ENCODE measurements around the gene CREB5. TPM values are rescaled to one million over a fixed set of nuclear protein-coding genes. Genes with fewer than 3 reads are reported as not detected.
A peak's percentile ranks its signal among the peaks of the same experiment; 100 is the strongest.

Gene CREB5
- total and polyA plus RNA-seq, 11 donors = 7.6 to 38.7 (median 15.2) TPM

DNA sequence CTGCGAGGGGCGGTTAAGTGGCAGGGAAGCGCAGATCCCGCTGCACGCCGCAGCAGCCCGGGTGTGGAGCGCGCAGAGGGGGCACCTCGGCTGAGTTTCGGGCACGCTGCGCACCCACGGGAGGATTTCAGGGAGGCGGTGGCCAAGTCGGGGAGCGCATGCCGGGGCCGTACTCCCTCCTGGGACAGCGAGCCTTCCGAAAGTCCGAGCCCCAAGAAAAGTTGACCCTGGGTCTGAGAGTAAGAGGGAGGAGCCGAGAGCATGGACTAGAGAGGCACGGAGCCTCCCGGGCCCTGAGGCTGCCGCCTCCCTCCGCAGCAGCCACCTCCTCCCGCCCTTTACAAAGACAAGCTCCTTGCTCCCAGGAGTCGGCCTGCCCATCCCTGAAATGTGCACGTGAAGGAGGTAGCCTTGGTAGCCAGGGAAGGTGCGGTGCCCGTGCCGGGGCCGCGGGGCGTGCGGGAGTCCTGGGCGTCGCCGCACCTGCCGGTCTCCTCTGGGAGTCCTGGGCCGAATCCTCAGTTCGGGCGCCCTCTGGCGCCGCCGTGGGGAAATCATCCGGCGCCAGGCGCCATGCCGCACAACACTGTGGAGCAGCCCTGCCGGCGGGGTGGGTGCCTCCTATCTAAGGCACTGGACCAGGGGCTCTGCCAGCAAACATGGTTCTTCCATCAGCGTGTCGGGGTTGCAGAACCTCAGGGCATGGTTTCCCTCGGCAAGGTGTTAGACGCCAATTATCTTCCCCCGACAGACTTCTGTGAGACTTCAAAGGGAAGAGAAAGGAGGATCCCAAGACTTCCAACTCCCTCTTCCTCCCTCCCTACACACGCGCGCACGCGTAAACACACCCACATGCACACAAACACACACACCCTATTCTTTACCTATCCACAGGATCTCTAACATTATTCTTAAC lies 441.8 kb downstream of the CREB5 start:
- TF ChIP-seq, protein P1, sequence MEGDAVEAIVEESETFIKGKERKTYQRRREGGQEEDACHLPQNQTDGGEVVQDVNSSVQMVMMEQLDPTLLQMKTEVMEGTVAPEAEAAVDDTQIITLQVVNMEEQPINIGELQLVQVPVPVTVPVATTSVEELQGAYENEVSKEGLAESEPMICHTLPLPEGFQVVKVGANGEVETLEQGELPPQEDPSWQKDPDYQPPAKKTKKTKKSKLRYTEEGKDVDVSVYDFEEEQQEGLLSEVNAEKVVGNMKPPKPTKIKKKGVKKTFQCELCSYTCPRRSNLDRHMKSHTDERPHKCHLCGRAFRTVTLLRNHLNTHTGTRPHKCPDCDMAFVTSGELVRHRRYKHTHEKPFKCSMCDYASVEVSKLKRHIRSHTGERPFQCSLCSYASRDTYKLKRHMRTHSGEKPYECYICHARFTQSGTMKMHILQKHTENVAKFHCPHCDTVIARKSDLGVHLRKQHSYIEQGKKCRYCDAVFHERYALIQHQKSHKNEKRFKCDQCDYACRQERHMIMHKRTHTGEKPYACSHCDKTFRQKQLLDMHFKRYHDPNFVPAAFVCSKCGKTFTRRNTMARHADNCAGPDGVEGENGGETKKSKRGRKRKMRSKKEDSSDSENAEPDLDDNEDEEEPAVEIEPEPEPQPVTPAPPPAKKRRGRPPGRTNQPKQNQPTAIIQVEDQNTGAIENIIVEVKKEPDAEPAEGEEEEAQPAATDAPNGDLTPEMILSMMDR (IDR thresholded peaks at IDR 0.05) = peak; percentile 71 to 97 (median 92)
- no peak for TF ChIP-seq POLR2A (IDR thresholded peaks at IDR 0.05)
- no peaks in the 10 kb centered on the region for H3K9me3 ChIP-seq
- peak overlapping the region in 1 of 12 donors; percentile 4 for H3K27ac ChIP-seq
- H3K36me3 ChIP-seq = no peaks in the 10 kb centered on the region
- intact Hi-C loops (cut with DNase I) = loop anchor here (1.0 to 10.0 kb wide), 20 partner anchors 155 to 559 kb away; no protein-coding TSS in a partner anchor
- ATAC-seq (peak; percentile 91 to 99 (median 99)), DNase-seq (peak; percentile 74 to 91 (median 83))
- H3K4me3 ChIP-seq = peak overlapping the region; percentile 27 to 67 (median 60)
- 5 to 9% (median 7%) methylated on average over 35 to 63 of the region's 63 CpGs for WGBS, 4 donors
- peaks cover 0 to 14% (median 6%) of the 10 kb centered on the region in 12 donors for H3K4me1 ChIP-seq
- H3K27me3 ChIP-seq = peaks cover 0 to 23% (median 0%) of the 10 kb centered on the region in 9 donors

DNA sequence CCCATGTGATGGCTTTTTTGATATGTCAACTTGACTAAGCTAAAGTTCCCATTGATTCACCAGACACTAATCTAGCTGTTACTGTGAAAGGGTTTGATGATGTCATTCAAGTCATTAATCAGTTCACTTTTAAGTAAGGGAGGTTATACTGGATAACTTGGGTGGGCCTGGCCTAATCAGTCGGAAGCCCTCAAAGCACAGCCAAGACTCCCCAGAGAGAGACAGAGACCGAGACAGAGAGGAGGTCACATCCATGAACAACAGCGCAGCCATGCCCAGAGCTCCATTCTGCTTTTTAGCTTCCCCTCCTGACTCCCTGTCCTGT lies 442.4 kb downstream of the CREB5 start:
- TF ChIP-seq, protein P1 (IDR thresholded peaks at IDR 0.05) = no peak
- no peak for TF ChIP-seq POLR2A (IDR thresholded peaks at IDR 0.05)
- peaks cover 0 to 23% (median 0%) of the 10 kb centered on the region in 9 donors for H3K27me3 ChIP-seq
- peak overlapping the region in 6 of 12 donors; percentile 58 to 66 (median 60) for H3K4me3 ChIP-seq
- intact Hi-C loops (cut with DNase I) = loop anchor here (1.0 to 10.0 kb wide), 20 partner anchors 156 to 560 kb away; no protein-coding TSS in a partner anchor
- 92 to 97% (median 95%) methylated on average over 3 of the region's 3 CpGs for WGBS, 4 donors
- H3K27ac ChIP-seq = no peak overlapping the region
- peak in 1 of 4 donors; percentile 3 for ATAC-seq
- H3K9me3 ChIP-seq = no peaks in the 10 kb centered on the region
- H3K36me3 ChIP-seq = no peaks in the 10 kb centered on the region
- H3K4me1 ChIP-seq = peaks cover 0 to 14% (median 6%) of the 10 kb centered on the region in 12 donors
- no peak for DNase-seq

DNA sequence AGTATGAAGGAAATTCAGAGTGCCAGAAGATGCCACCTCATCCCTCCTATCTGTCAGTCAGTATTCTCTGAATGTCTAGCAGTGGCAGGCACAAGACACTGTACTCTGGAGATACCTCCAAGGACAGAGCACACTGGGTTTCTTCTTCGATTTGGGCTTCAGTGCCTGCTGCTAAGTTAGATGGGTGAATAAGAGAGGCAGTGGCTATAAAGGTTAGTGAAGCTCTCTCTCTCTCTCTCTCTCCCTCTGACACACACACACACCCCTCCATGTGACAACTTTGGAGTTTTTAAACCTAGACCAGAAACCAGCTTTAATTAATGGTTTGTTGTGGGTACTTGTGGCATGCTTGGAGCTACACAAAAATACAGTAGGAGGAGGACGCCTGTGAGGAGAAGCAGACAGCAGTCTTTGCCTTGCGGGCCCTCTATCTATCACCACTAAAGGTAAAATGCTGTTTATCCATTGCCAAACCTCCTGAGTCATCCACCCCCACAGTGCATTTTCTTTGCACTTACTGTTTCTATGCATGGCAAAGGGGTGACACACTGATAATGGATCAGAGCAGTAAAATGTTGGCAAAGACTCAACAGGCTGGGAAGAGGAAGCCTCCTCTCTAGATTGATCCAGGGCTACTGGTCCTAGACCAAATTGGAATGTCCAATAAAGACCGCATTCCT lies 443.4 kb downstream of the CREB5 start:
- intact Hi-C loops (cut with DNase I) = loop anchor here in 9 of 10 donors (2.0 to 10.0 kb wide), 11 partner anchors 157 to 561 kb away; no protein-coding TSS in a partner anchor
- WGBS, 4 donors = 95 to 98% (median 96%) methylated on average over 4 of the region's 4 CpGs

More for the DNA sequence above, 443.4 kb downstream of the CREB5 start:
- Histone ChIP-seq H3K36me3 (no peaks in the 10 kb centered on the region), H3K4me3 (no peak overlapping the region), H3K4me1 (peaks cover 0 to 14% (median 6%) of the 10 kb centered on the region in 12 donors), H3K27ac (no peak overlapping the region), H3K27me3 (peaks cover 0 to 23% (median 0%) of the 10 kb centered on the region in 9 donors), H3K9me3 (no peaks in the 10 kb centered on the region)
- ATAC-seq = no peak
- TF ChIP-seq, protein P1 (IDR thresholded peaks at IDR 0.05) = no peak
- TF ChIP-seq POLR2A (IDR thresholded peaks at IDR 0.05) = no peak
- DNase-seq = no peak
